H1 (cell line): ENCODE measurements around the gene TAS2R13. TPM values are rescaled to one million over a fixed set of nuclear protein-coding genes. Genes with fewer than 3 reads are reported as not detected.

Source experiments
- CTCF ChIA-PET: fragments of 300-600 bp; sonication (Branson Sonifier 250); formaldehyde crosslinking; loops from one replicate; lab custom pipeline; 2021; ENCODE audit not compliant: partially characterized antibody; lab: Charles Lee
- POLR2A ChIA-PET: fragments of 300-600 bp; sonication (Branson Sonifier 250); formaldehyde crosslinking; loops from one replicate; lab custom pipeline; 2021; ENCODE audit warnings: inconsistent platforms; ENCODE audit not compliant: partially characterized antibody; lab: Charles Lee
- DNase-seq, 2 experiments: peaks; one replicate each; pipeline versions ENCODE4 v3.0.0 to v3.0.0-alpha.2; 2010 to 2022; ENCODE audit warnings: low spot score in 2 of 2, low read depth in 1 of 2, mixed read lengths in 1 of 2
- FAIRE-seq: peaks from 2 replicates; lab custom pipeline; 2011; peaks lifted over from hg19 to GRCh38; lab: Jason Lieb, UNC
- H2AFZ ChIP-seq: 2 replicates; pipeline ENCODE4 v1.8.1; 2012; ENCODE audit warnings: low read length, inconsistent platforms
- H2AK5ac ChIP-seq: 2 replicates; pipeline ENCODE4 v1.6.1; 2013; ENCODE audit warnings: low read depth, low read length
- H2BK120ac ChIP-seq: replicated peaks from 2 replicates; pipeline ENCODE3; 2013; ENCODE audit warnings: low read depth, low read length, inconsistent platforms
- H2BK12ac ChIP-seq: 2 replicates; pipeline ENCODE4 v1.6.1; 2013; ENCODE audit warnings: low read depth, low read length
- H2BK15ac ChIP-seq: 2 replicates; pipeline ENCODE4 v1.6.1; 2013; ENCODE audit warnings: low read length
- H2BK20ac ChIP-seq: 2 replicates; pipeline ENCODE4 v1.6.1; 2013; ENCODE audit warnings: low read length
- H2BK5ac ChIP-seq: 2 replicates; pipeline ENCODE4 v1.6.1; 2013; ENCODE audit warnings: low read depth, low read length
- H3K14ac ChIP-seq: 2 replicates; pipeline ENCODE4 v1.6.1; 2013; ENCODE audit warnings: inconsistent platforms; ENCODE audit not compliant: insufficient read length
- H3K18ac ChIP-seq: 2 replicates; pipeline ENCODE4 v1.6.1; 2013; ENCODE audit warnings: low read length; ENCODE audit errors: extremely low read depth
- H3K23ac ChIP-seq: 2 replicates; pipeline ENCODE4 v1.6.1; 2013; ENCODE audit warnings: inconsistent platforms; ENCODE audit not compliant: insufficient read length
- H3K23me2 ChIP-seq: 2 replicates; pipeline ENCODE4 v1.6.1; 2013; ENCODE audit warnings: low read depth, low read length
- H3K27ac ChIP-seq: 2 replicates; pipeline ENCODE4 v1.6.1; 2011; ENCODE audit warnings: low read depth, low read length, inconsistent platforms
- H3K27me3 ChIP-seq, 4 experiments: replicated peaks in 1 of 4; 1 replicate in 1 of 4; 2 replicates in 3 of 4; pipeline versions ENCODE4 v1.6.1 to v1.8.1; 2011 to 2013; ENCODE audit warnings: low read length in 3 of 4, mild to moderate bottlenecking in 3 of 4, inconsistent platforms in 2 of 4, mixed read lengths in 2 of 4, moderate library complexity in 1 of 4; ENCODE audit not compliant: control insufficient read depth in 3 of 4, insufficient read depth in 3 of 4; ENCODE audit errors: extremely low read depth in 1 of 4
- H3K36me3 ChIP-seq, 4 experiments: 2 replicates each; pipeline versions ENCODE4 v1.6.1 to v1.8.1; 2011 to 2013; ENCODE audit warnings: mild to moderate bottlenecking in 4 of 4, low read length in 3 of 4, moderate library complexity in 2 of 4, control low read depth in 1 of 4, inconsistent platforms in 1 of 4; ENCODE audit not compliant: insufficient read depth in 4 of 4, control insufficient read depth in 2 of 4
- H3K4ac ChIP-seq: replicated peaks from 2 replicates; pipeline ENCODE3; 2013; ENCODE audit warnings: low read length, low read depth, mixed read lengths, inconsistent platforms; ENCODE audit not compliant: insufficient read length
- H3K4me1 ChIP-seq, 4 experiments: replicated peaks in 1 of 4; 1 replicate in 1 of 4; 2 replicates in 3 of 4; pipeline versions ENCODE4 v1.6.1 to v1.8.1; 2011 to 2013; ENCODE audit warnings: low read length in 3 of 4, inconsistent platforms in 2 of 4, mixed read lengths in 1 of 4; ENCODE audit not compliant: insufficient read depth in 4 of 4, control insufficient read depth in 3 of 4
- H3K4me2 ChIP-seq, 2 experiments: 2 replicates each; pipeline versions ENCODE4 v1.6.1 to v1.8.1; 2011 to 2013; ENCODE audit warnings: low read depth in 2 of 2, low read length in 2 of 2, control low read depth in 1 of 2, inconsistent platforms in 1 of 2, mild to moderate bottlenecking in 1 of 2; ENCODE audit not compliant: insufficient read depth in 1 of 2
- H3K4me3 ChIP-seq, 4 experiments: fragments of 200-600, 300-600 bp in 1 of 4; sonication (generic), shearing (Covaris generic), sonication (Bioruptor Twin) in 1 of 4; 2 replicates each; pipeline versions ENCODE4 v1.5.1 to v1.8.1; 2011 to 2016; ENCODE audit warnings: low read length in 4 of 4, low read depth in 3 of 4, control low read depth in 2 of 4, inconsistent platforms in 2 of 4, mild to moderate bottlenecking in 2 of 4, mixed read lengths in 1 of 4, moderate library complexity in 1 of 4; ENCODE audit not compliant: insufficient read depth in 2 of 4; ENCODE audit errors: extremely low read depth in 1 of 4
- H3K56ac ChIP-seq: replicated peaks from 2 replicates; pipeline ENCODE3; 2013; ENCODE audit warnings: low read depth, mild to moderate bottlenecking, mixed read lengths, low read length, inconsistent platforms; ENCODE audit not compliant: insufficient read length
- H3K79me1 ChIP-seq: 2 replicates; pipeline ENCODE4 v1.6.1; 2013; ENCODE audit warnings: low read depth, low read length, control low read depth
- H3K79me2 ChIP-seq, 2 experiments: 2 replicates each; pipeline versions ENCODE4 v1.6.1 to v1.8.1; 2012 to 2013; ENCODE audit warnings: low read length in 2 of 2, mild to moderate bottlenecking in 2 of 2, inconsistent platforms in 1 of 2; ENCODE audit not compliant: insufficient read depth in 2 of 2, control insufficient read depth in 1 of 2
- H3K9ac ChIP-seq, 4 experiments: replicated peaks in 1 of 4; 1 replicate in 1 of 4; 2 replicates in 3 of 4; pipeline versions ENCODE4 v1.6.1 to v1.8.1; 2011 to 2013; ENCODE audit warnings: low read depth in 3 of 4, low read length in 3 of 4, control low read depth in 2 of 4, mild to moderate bottlenecking in 2 of 4, moderate library complexity in 2 of 4, inconsistent platforms in 1 of 4; ENCODE audit errors: extremely low read depth in 1 of 4
- H3K9me3 ChIP-seq, 2 experiments: 2 replicates each; pipeline versions ENCODE4 v1.6.1 to v1.8.1; 2012 to 2013; ENCODE audit warnings: mild to moderate bottlenecking in 2 of 2, moderate library complexity in 2 of 2, control low read depth in 1 of 2, inconsistent platforms in 1 of 2, low read depth in 1 of 2, low read length in 1 of 2, mixed read lengths in 1 of 2; ENCODE audit not compliant: insufficient read depth in 2 of 2
- H4K20me1 ChIP-seq, 2 experiments: replicated peaks in 1 of 2; 2 replicates each; pipeline versions ENCODE3 to v1.8.1; 2011 to 2013; ENCODE audit warnings: inconsistent platforms in 2 of 2, low read length in 2 of 2, mild to moderate bottlenecking in 1 of 2; ENCODE audit not compliant: insufficient read depth in 2 of 2, control insufficient read depth in 1 of 2
- H4K5ac ChIP-seq: 2 replicates; pipeline ENCODE4 v1.6.1; 2013; ENCODE audit warnings: low read length, low read depth, mixed read lengths, inconsistent platforms; ENCODE audit not compliant: insufficient read length
- H4K8ac ChIP-seq: 2 replicates; pipeline ENCODE4 v1.8.0; 2013; ENCODE audit warnings: mild to moderate bottlenecking, moderate library complexity, low read length, inconsistent platforms; ENCODE audit not compliant: insufficient read depth; ENCODE audit errors: extremely low read depth
- H4K91ac ChIP-seq: replicated peaks from 2 replicates; pipeline ENCODE3; 2013; ENCODE audit warnings: low read length, mixed read lengths, inconsistent platforms; ENCODE audit not compliant: insufficient read length
- BACH1 ChIP-seq: IDR thresholded peaks from 2 replicates; pipeline ENCODE4 v1.6.1; 2012; ENCODE audit warnings: low read length, improper control_type of control experiment
- BRCA1 ChIP-seq: IDR thresholded peaks from 2 replicates; pipeline ENCODE4 v1.6.1; 2012; ENCODE audit warnings: low read depth, low read length, improper control_type of control experiment
- GABPA ChIP-seq: IDR thresholded peaks from 2 replicates; pipeline ENCODE4 v1.6.1; 2011; ENCODE audit warnings: mild to moderate bottlenecking, low read length, moderate library complexity, borderline replicate concordance; ENCODE audit not compliant: insufficient read depth
- SP1 ChIP-seq: IDR thresholded peaks from 2 replicates; pipeline ENCODE4 v1.6.1; 2011; ENCODE audit warnings: low read depth, low read length
- WGBS, 2 experiments: shearing (Covaris generic) in 1 of 2; methylation state at CpG; one replicate each; pipeline versions ENCODE4 v1.1.6 to v1.1.7; 2013 to 2015; ENCODE audit warnings: low lambda C conversion rate in 2 of 2, mixed read lengths in 2 of 2, inconsistent platforms in 1 of 2, low coverage in 1 of 2, missing lambda C conversion rate in 1 of 2; ENCODE audit not compliant: insufficient replicate concordance in 2 of 2, insufficient coverage in 1 of 2, insufficient read length in 1 of 2; ENCODE audit errors: extremely low coverage in 1 of 2, missing lambda C conversion rate in 1 of 2; 5-methylcytosine and 5-hydroxymethylcytosine counted together
- long read RNA-seq, 2 experiments: library from RNA in 1 of 2; library from capped mRNA in 1 of 2; stranded (forward); transcript quantifications; one replicate each; pipeline ENCODE4 v2.0.0, GENCODE V29; 2021; ENCODE audit warnings: inconsistent platforms in 1 of 2
- polyA minus RNA-seq, 3 experiments: library from RNA; depleted of rRNA, polyadenylated mRNA; stranded (reverse); fragments of >200 nt; gene quantifications; 1 replicate in 2 of 3; 2 replicates in 1 of 3; pipeline ENCODE4 v1.2.3, GENCODE V29; 2011
- polyA plus RNA-seq, 7 experiments: library from polyadenylated mRNA; depleted of rRNA in 3 of 7; stranded (reverse) in 5 of 7; unstranded in 2 of 7; fragments of >200 nt in 5 of 7; fragments of 200-250 nt in 2 of 7; gene quantifications; 1 replicate in 5 of 7; 2 replicates in 1 of 7; 4 replicates in 1 of 7; pipeline versions ENCODE4 v1.2.1 to v1.2.3, GENCODE V29; 2011 to 2013; ENCODE audit warnings: missing spikeins in 2 of 7, mixed read lengths in 2 of 7
- total RNA-seq: library from RNA; stranded (reverse); fragmentation: NEBNext Ultra II Directional; extraction: Animal tissue kit (Norgen Biotek cat#: 25700); gene quantifications from 2 replicates; pipeline ENCODE4 v1.2.1, GENCODE V29; 2021

TAS2R13 gene
- total RNA-seq = 0.17 TPM in 1 of 2 replicates, not detected in the other
- 0.09 TPM in 1 of 2 replicates, not detected in the other for polyA plus RNA-seq (2011; rRNA removed)
- not detected for polyA plus RNA-seq (2011; cell fraction: cytosol; rRNA removed)
- polyA plus RNA-seq (2011; cell fraction: nucleus; rRNA removed) = 0.21 TPM
- polyA plus RNA-seq (2012, experiment 1 of 2) = not detected in 4 replicates
- not detected for polyA plus RNA-seq (2012, experiment 2 of 2)
- not detected for polyA plus RNA-seq (2013, experiment 1 of 2)
- not detected for polyA plus RNA-seq (2013, experiment 2 of 2)
- polyA minus RNA-seq (2011; rRNA and poly(A)+ RNA removed) = 2.3 and 2.9 TPM in 2 replicates
- not detected for polyA minus RNA-seq (2011; cell fraction: cytosol; rRNA and poly(A)+ RNA removed)
- polyA minus RNA-seq (2011; cell fraction: nucleus; rRNA and poly(A)+ RNA removed) = 11.6 TPM
- long read RNA-seq, experiment 1 = 0 reads
- long read RNA-seq, experiment 2 = 0 reads

GRCh38 chr12:10909462-10909861, at the start of gene TAS2R13:
Gene TAS2R13, minus strand, starts transcription at chr12:10909562. Its CDS starts 264 bp downstream, at chr12:10909298.
- H3K23me2 ChIP-seq = no peaks in the 10 kb centered on the region
- H3K23ac ChIP-seq = no peak within 1 kb of the TSS
- no peak within 1 kb of the TSS for H4K91ac ChIP-seq
- POLR2A ChIA-PET = no interaction called here
- H2BK12ac ChIP-seq = no peak within 1 kb of the TSS
- H3K27ac ChIP-seq = no peak within 1 kb of the TSS
- no peaks in the 10 kb centered on the region for H4K20me1 ChIP-seq
- H3K18ac ChIP-seq = no peak within 1 kb of the TSS
- H3K79me1 ChIP-seq = no peaks in the 10 kb centered on the region
- H2BK15ac ChIP-seq = no peak within 1 kb of the TSS
- H4K5ac ChIP-seq = no peak within 1 kb of the TSS
- no peak within 1 kb of the TSS for H3K4ac ChIP-seq
- no peak within 1 kb of the TSS for H4K8ac ChIP-seq
- no peaks in the 10 kb centered on the region for H3K27me3 ChIP-seq
- H3K36me3 ChIP-seq = no peaks in the 10 kb centered on the region; a peak in 1 of 8 replicates
- TF ChIP-seq GABPA (no peak), BRCA1 (no peak), SP1 (no peak), BACH1 (no peak)
- TF ChIP-seq, all 59 proteins: peak for 0
- Histone ChIP-seq H3K4me1 (no peaks in the 10 kb centered on the region), H3K79me2 (no peaks in the 10 kb centered on the region), H3K4me2 (no peak within 1 kb of the TSS), H3K9me3 (peaks cover 0 to 4% of the 10 kb centered on the region in 2 experiments; a peak in 1 of 4 replicates), H3K9ac (no peak within 1 kb of the TSS), H3K56ac (no peak within 1 kb of the TSS), H2BK5ac (no peak within 1 kb of the TSS), H2BK20ac (no peak within 1 kb of the TSS), H2BK120ac (no peak within 1 kb of the TSS), H2AK5ac (no peak within 1 kb of the TSS), H3K14ac (no peak within 1 kb of the TSS), H2AFZ (no peak within 1 kb of the TSS), H3K4me3 (no peak within 1 kb of the TSS)
- DNase-seq (no peak), FAIRE-seq (no peak)
- WGBS, 2 experiments = 95% methylated on average over 1 of the region's 1 CpG; no CpG with 5 or more reads in 1 of the 2 experiments
- CTCF ChIA-PET = no interaction called here
